ENCODE measurements around the gene PPP1R14C.

DNA sequence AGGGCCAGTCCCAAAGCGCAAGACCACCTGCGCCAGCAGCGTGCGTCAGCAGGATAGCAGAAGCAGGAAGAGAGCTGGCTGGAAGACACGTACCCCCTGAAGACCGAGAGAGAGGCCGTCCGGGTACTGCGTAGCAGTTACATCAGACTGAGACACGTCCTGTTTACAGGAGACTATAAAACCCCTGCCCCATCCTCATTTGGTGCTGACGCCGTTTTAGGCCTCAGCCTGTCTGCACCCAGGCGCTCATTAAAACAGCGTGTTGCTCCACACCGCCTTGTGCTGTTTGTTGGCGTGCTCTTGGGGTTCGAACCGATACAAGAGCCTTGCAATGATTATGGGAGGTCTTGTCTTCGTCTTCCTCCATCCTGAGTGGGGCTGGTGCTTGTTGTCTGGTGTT, 42.1 kb upstream of the PPP1R14C start:
- TF ChIP-seq, protein P1, sequence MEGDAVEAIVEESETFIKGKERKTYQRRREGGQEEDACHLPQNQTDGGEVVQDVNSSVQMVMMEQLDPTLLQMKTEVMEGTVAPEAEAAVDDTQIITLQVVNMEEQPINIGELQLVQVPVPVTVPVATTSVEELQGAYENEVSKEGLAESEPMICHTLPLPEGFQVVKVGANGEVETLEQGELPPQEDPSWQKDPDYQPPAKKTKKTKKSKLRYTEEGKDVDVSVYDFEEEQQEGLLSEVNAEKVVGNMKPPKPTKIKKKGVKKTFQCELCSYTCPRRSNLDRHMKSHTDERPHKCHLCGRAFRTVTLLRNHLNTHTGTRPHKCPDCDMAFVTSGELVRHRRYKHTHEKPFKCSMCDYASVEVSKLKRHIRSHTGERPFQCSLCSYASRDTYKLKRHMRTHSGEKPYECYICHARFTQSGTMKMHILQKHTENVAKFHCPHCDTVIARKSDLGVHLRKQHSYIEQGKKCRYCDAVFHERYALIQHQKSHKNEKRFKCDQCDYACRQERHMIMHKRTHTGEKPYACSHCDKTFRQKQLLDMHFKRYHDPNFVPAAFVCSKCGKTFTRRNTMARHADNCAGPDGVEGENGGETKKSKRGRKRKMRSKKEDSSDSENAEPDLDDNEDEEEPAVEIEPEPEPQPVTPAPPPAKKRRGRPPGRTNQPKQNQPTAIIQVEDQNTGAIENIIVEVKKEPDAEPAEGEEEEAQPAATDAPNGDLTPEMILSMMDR (IDR thresholded peaks at IDR 0.05) = no peak
- TF ChIP-seq POLR2A (IDR thresholded peaks at IDR 0.05) = no peak
